K562 (cell line): ENCODE results near the gene SRRM4. TPM values are rescaled to one million over a fixed set of nuclear protein-coding genes. Genes with fewer than 3 reads are reported as not detected.

Source experiments
- ATAC-seq: fragments of 200-7000 bp; cut with Tn5 transposase; 3 replicates; pipeline ENCODE4 v1.9.1; 2020; ENCODE audit warnings: moderate library complexity
- BruUV-seq: library from RNA; stranded (reverse); fragments of 400-500 nt; replicated peaks from 2 replicates; lab custom pipeline; 2021; lab: Mats Ljungman, UMichigan
- CTCF ChIA-PET: fragments of 300-600 bp; formaldehyde crosslinking; extraction: SDS; loops from one replicate; lab custom pipeline; 2021; ENCODE audit warnings: low intra/inter-chr PET ratio; lab: Yijun Ruan, JAX
- POLR2A ChIA-PET: fragments of 300-600, 350-650 bp; sonication (Branson Sonifier 250); formaldehyde crosslinking; extraction: SDS; loops from one replicate; lab custom pipeline; 2021; ENCODE audit warnings: antibody characterized with exemption, inconsistent platforms; lab: Yijun Ruan, JAX
- DNase-seq, 4 experiments: peaks; one replicate each; pipeline versions ENCODE4 v3.0.0 to v3.0.0-alpha.2; 2011 to 2018; ENCODE audit warnings: low spot score in 3 of 4, mixed read lengths in 3 of 4; ENCODE audit errors: extremely low read depth in 1 of 4
- FAIRE-seq: peaks from 2 replicates; lab custom pipeline; 2011; peaks lifted over from hg19 to GRCh38; lab: Jason Lieb, UNC
- H2AFZ ChIP-seq: 2 replicates; pipeline ENCODE4 v1.6.0; 2011; ENCODE audit warnings: low read depth, low read length, control low read depth, inconsistent platforms
- H3K27ac ChIP-seq: fragments of 200-600 bp; 3 replicates; pipeline ENCODE4 v1.8.0; 2011; ENCODE audit warnings: low read depth, mild to moderate bottlenecking, control low read depth, inconsistent platforms, low read length, moderate library complexity, mixed read lengths; ENCODE audit errors: extremely low read depth
- H3K27me3 ChIP-seq, 2 experiments: fragments of 300-600 bp in 1 of 2; 2 replicates in 1 of 2; 3 replicates in 1 of 2; pipeline versions ENCODE4 v1.6.0 to v1.8.0; 2011; ENCODE audit warnings: inconsistent platforms in 2 of 2, low read length in 2 of 2, mild to moderate bottlenecking in 1 of 2, mixed read lengths in 1 of 2, moderate library complexity in 1 of 2; ENCODE audit not compliant: control insufficient read depth in 2 of 2, insufficient read depth in 2 of 2
- H3K36me3 ChIP-seq: fragments of 300-600 bp; 3 replicates; pipeline ENCODE4 v1.8.0; 2011; ENCODE audit warnings: mild to moderate bottlenecking, low read length, inconsistent platforms; ENCODE audit not compliant: control insufficient read depth, insufficient read depth
- H3K4me1 ChIP-seq, 2 experiments: fragments of 200-600 bp in 1 of 2; replicated peaks in 1 of 2; 2 replicates in 1 of 2; 3 replicates in 1 of 2; pipeline versions ENCODE4 v1.5.1 to v1.8.0; 2011; ENCODE audit warnings: inconsistent platforms in 2 of 2, low read length in 2 of 2, mild to moderate bottlenecking in 1 of 2, mixed read lengths in 1 of 2, moderate library complexity in 1 of 2; ENCODE audit not compliant: control insufficient read depth in 2 of 2, insufficient read depth in 2 of 2
- H3K4me2 ChIP-seq: 2 replicates; pipeline ENCODE4 v1.6.1; 2011; ENCODE audit warnings: low read length, control low read depth, inconsistent platforms, mixed read lengths; ENCODE audit not compliant: insufficient read depth
- H3K4me3 ChIP-seq: fragments of 200-600 bp; sonication (generic), shearing (Covaris generic); 2 replicates; pipeline ENCODE4 v1.5.1; 2016; ENCODE audit warnings: control low read depth, inconsistent platforms
- H3K79me2 ChIP-seq: fragments of 200-600 bp; 3 replicates; pipeline ENCODE4 v1.8.0; 2011; ENCODE audit warnings: low read length, inconsistent platforms; ENCODE audit not compliant: control insufficient read depth, insufficient read depth
- H3K9ac ChIP-seq, 2 experiments: 2 replicates each; pipeline versions ENCODE4 v1.6.0 to v1.6.1; 2011; ENCODE audit warnings: low read depth in 2 of 2, low read length in 2 of 2, control low read depth in 1 of 2, inconsistent platforms in 1 of 2, mild to moderate bottlenecking in 1 of 2, mixed read lengths in 1 of 2; ENCODE audit not compliant: insufficient read depth in 1 of 2
- H3K9me1 ChIP-seq: one replicate; pipeline ENCODE4 v1.6.0; 2011; ENCODE audit warnings: inconsistent platforms, mild to moderate bottlenecking, low read length, moderate library complexity; ENCODE audit not compliant: control insufficient read depth, insufficient read depth
- H3K9me3 ChIP-seq: replicated peaks from 2 replicates; pipeline ENCODE4 v1.5.1; 2011; ENCODE audit warnings: low read depth, low read length, inconsistent platforms; ENCODE audit not compliant: control insufficient read depth, insufficient read depth
- H4K20me1 ChIP-seq: replicated peaks from 2 replicates; pipeline ENCODE4 v1.6.1; 2011; ENCODE audit warnings: low read length, inconsistent platforms, mixed read lengths; ENCODE audit not compliant: control insufficient read depth, insufficient read depth
- CC2D1A ChIP-seq: fragments of 450-650 bp; IDR thresholded peaks from 2 replicates; pipeline ENCODE4 v1.6.1; 2017; ENCODE audit warnings: mild to moderate bottlenecking
- MAZ ChIP-seq, 2 experiments: fragments of 450-650 bp in 1 of 2; sonication (generic) in 1 of 2; formaldehyde crosslinking; IDR thresholded peaks in 1 of 2; conservative IDR thresholded peaks in 1 of 2; 2 replicates each; pipeline versions ENCODE4 v1.4.0 to v1.5.0; 2020; ENCODE audit warnings: mild to moderate bottlenecking in 1 of 2, missing genetic modification reagents in 1 of 2
- MEF2A ChIP-seq: IDR thresholded peaks from 2 replicates; pipeline ENCODE4 v1.6.1; 2011; ENCODE audit warnings: low read depth, mild to moderate bottlenecking, low read length, moderate library complexity; ENCODE audit not compliant: control insufficient read depth
- PCBP2 ChIP-seq: fragments of 200-400 bp; formaldehyde crosslinking; IDR thresholded peaks from 2 replicates; pipeline ENCODE4 v1.6.1; 2018; ENCODE audit warnings: low read length, low read depth, mild to moderate bottlenecking, moderate library complexity; ENCODE audit not compliant: poor library complexity, severe bottlenecking
- POU5F1 ChIP-seq: fragments of 150-350 bp; IDR thresholded peaks from 2 replicates; pipeline ENCODE4 v1.6.1; 2014; ENCODE audit warnings: borderline replicate concordance, low read length, low read depth, mild to moderate bottlenecking; ENCODE audit not compliant: partially characterized antibody
- PRMT5 ChIP-seq: sonication (generic); formaldehyde crosslinking; IDR thresholded peaks from 2 replicates; pipeline ENCODE4 v1.5.0; 2020; ENCODE audit warnings: missing genetic modification reagents
- PURB ChIP-seq: sonication (generic); formaldehyde crosslinking; IDR thresholded peaks from 2 replicates; pipeline ENCODE4 v1.9.0; 2021; ENCODE audit warnings: low read depth, mild to moderate bottlenecking, missing genetic modification reagents
- RBM15 ChIP-seq: fragments of 200-400 bp; formaldehyde crosslinking; IDR thresholded peaks from 2 replicates; pipeline ENCODE4 v1.6.1; 2018; ENCODE audit warnings: mild to moderate bottlenecking, low read length, moderate library complexity; ENCODE audit not compliant: insufficient read depth
- THAP12 ChIP-seq: fragments of 250-450 bp; sonication (Bioruptor Pico); IDR thresholded peaks from 2 replicates; pipeline ENCODE4 v1.9.0; 2021; ENCODE audit warnings: mild to moderate bottlenecking, inconsistent platforms
- ZBTB12 ChIP-seq: fragments of 250-450 bp; sonication (Bioruptor Pico); IDR thresholded peaks from 2 replicates; pipeline ENCODE4 v1.4.0; 2020
- ZNF280B ChIP-seq: fragments of 250-450 bp; sonication (Bioruptor Pico); IDR thresholded peaks from 2 replicates; pipeline ENCODE4 v1.5.1; 2021; ENCODE audit warnings: mild to moderate bottlenecking
- ZNF639 ChIP-seq, 2 experiments: fragments of 200-800 bp in 1 of 2; sonication (Bioruptor generic) in 1 of 2; sonication (generic) in 1 of 2; formaldehyde crosslinking in 1 of 2; IDR thresholded peaks in 1 of 2; conservative IDR thresholded peaks in 1 of 2; 2 replicates each; pipeline versions ENCODE4 v1.5.0 to v1.6.1; 2016 to 2020; ENCODE audit warnings: missing compliant biosample characterization in 1 of 2, missing genetic modification characterization in 1 of 2, missing genetic modification reagents in 1 of 2
- whole genome bisulfite sequencing: fragments of 100-300 bp; shearing (Covaris generic); methylation state at CpG from one replicate; pipeline ENCODE4 v1.1.6; 2016; ENCODE audit warnings: low coverage, mixed read lengths; ENCODE audit not compliant: insufficient coverage; ENCODE audit errors: missing lambda C conversion rate; 5-methylcytosine and 5-hydroxymethylcytosine counted together
- in situ Hi-C: fragments of 300-500 bp; cut with MboI; formaldehyde crosslinking; loops from 4 replicates; pipeline ENCODE4 v1.15.0; 2018; ENCODE audit warnings: inconsistent platforms, mixed read lengths
- intact Hi-C: fragments of 100-400 bp; cut with micrococcal nuclease; formaldehyde crosslinking; loops from 2 replicates; pipeline ENCODE4 v1.14.2; 2022
- polyA plus RNA-seq, 8 experiments: library from polyadenylated mRNA; depleted of rRNA in 4 of 8; stranded (reverse) in 5 of 8; unstranded in 3 of 8; fragments of >200 nt; fragmentation: Nextera tagmentation in 2 of 8; fragmentation: Illumina TruSeq in 1 of 8; extraction: Ambion mirVana in 2 of 8; extraction: Trizol in 1 of 8; gene quantifications; 2 replicates each; pipeline versions ENCODE4 v1.2.1 to v1.2.3, GENCODE V29; 2011 to 2014; ENCODE audit warnings: inconsistent platforms in 1 of 8, missing spikeins in 1 of 8
- total RNA-seq, 7 experiments: library from RNA; depleted of rRNA in 6 of 7; stranded (reverse); fragments of >200 nt in 6 of 7; fragmentation: Illumina TruSeq in 2 of 7; extraction: Trizol in 2 of 7; gene quantifications; 2 replicates each; pipeline versions ENCODE4 v1.2.1 to v1.2.3, GENCODE V29; 2011 to 2021; ENCODE audit warnings: low replicate concordance in 1 of 7

The SRRM4 gene
- total and polyA plus RNA-seq, 9 of the 15 experiments (the other 6 are each of a cell fraction or from before 2014, with no cell fraction given), result not detected

GRCh38 chr12:119168721-119169120, 187.4 kb downstream of the SRRM4 start (continued):
- TF ChIP-seq PCBP2, result no peak
- no peak for TF ChIP-seq RBM15

- H3K4me1 ChIP-seq, result no peaks in the 10 kb centered on the region
- H3K36me3 ChIP-seq, result no peaks in the 10 kb centered on the region
- no TSS peak for BruUV-seq
- ChIA-PET CTCF (no interaction called here), POLR2A (interaction anchor here (0.7 kb wide), 2 partner anchors 13 to 37 kb away, joined by 3 to 4 read pairs; no protein-coding TSS in a partner anchor)
- intact Hi-C loops, result no loop called here
- no peaks in the 10 kb centered on the region for H3K79me2 ChIP-seq
- peaks cover 9 to 19% of the 10 kb centered on the region in 2 experiments; a peak in 3 of 5 replicates for H3K27me3 ChIP-seq
- no peak for FAIRE-seq
- no peak overlapping the region for H3K27ac ChIP-seq
- 0% methylated on average over 2 of the region's 2 CpGs for WGBS
- no peak overlapping the region for H3K4me2 ChIP-seq
- in situ Hi-C loops, result no loop called here
- ATAC-seq, result no peak
- H3K9ac ChIP-seq, result no peak overlapping the region
- H3K4me3 ChIP-seq, result no peak overlapping the region
- no peak for DNase-seq
- H4K20me1 ChIP-seq, result no peaks in the 10 kb centered on the region; the same call in 1 of the 2 replicates
- H3K9me1 ChIP-seq, result no peaks in the 10 kb centered on the region
- H3K9me3 ChIP-seq, result 0 out of 2 replicates have a peak, but pooled peaks cover 1% of the 10 kb centered on the region
- no peak overlapping the region for H2AFZ ChIP-seq
- TF ChIP-seq ZBTB12 (CRISPR knock-in tag) (no peak), ZNF280B (CRISPR knock-in tag) (no peak), CC2D1A (no peak), PURB (no peak), ZNF639 (CRISPR knock-in tag; conservative IDR thresholded peaks at IDR 0.05 in 1 of 2, IDR thresholded peaks at IDR 0.05 in 1 of 2) (no peak), PRMT5 (CRISPR knock-in tag) (no peak), MAZ (CRISPR knock-in tag; conservative IDR thresholded peaks at IDR 0.05 in 1 of 2, IDR thresholded peaks at IDR 0.05 in 1 of 2) (no peak), POU5F1 (no peak), THAP12 (CRISPR knock-in tag) (no peak), MEF2A (no peak)
Measured at GRCh38 chr12:119169150-119169549, 187.8 kb downstream of the SRRM4 start.
